GM18519 (cell line): ENCODE measurements around the gene ZNF629.

Source experiments
- ATAC-seq: cut with Tn5 transposase; IDR thresholded peaks from one replicate; pipeline ENCODE4 v1.9.1; 2021; ENCODE audit warnings: mild to moderate bottlenecking, moderate library complexity; ENCODE audit not compliant: unreplicated experiment, low FRiP score

Gene ZNF629

GRCh38 chr16:30786115-30786935 lies 680 bp downstream of the ZNF629 start:
- no peak for ATAC-seq

GRCh38 chr16:30785126-30786106 lies 1.6 kb downstream of the ZNF629 start:
- ATAC-seq: no peak

- ATAC-seq: no peak
These were observed 2.8 kb downstream of the ZNF629 start for GRCh38 chr16:30784215-30784614.

GRCh38 chr16:30783280-30784109 lies 3.5 kb downstream of the ZNF629 start:
- no peak for ATAC-seq

GRCh38 chr16:30782486-30783279 lies 4.3 kb downstream of the ZNF629 start:
- no peak for ATAC-seq

GRCh38 chr16:30780549-30780948 lies 6.5 kb downstream of the ZNF629 start:
- ATAC-seq: no peak

GRCh38 chr16:30780021-30780420 lies 7.0 kb downstream of the ZNF629 start:
- ATAC-seq: no peak

GRCh38 chr16:30779596-30779995 lies 7.4 kb downstream of the ZNF629 start:
- no peak for ATAC-seq

GRCh38 chr16:30778549-30779244 lies 8.3 kb downstream of the ZNF629 start:
- no peak for ATAC-seq

- ATAC-seq: no peak
These were observed 9.3 kb downstream of the ZNF629 start for GRCh38 chr16:30777591-30778297.

GRCh38 chr16:30775392-30776188 lies 11.4 kb downstream of the ZNF629 start:
- no peak for ATAC-seq

- ATAC-seq: no peak
These were observed 11.9 kb downstream of the ZNF629 start for GRCh38 chr16:30775131-30775391.

- no peak for ATAC-seq
These were observed 12.5 kb downstream of the ZNF629 start for GRCh38 chr16:30774367-30775130.

- ATAC-seq: no peak
These were observed 13.2 kb downstream of the ZNF629 start for GRCh38 chr16:30773826-30774225.

- ATAC-seq: no peak
These were observed 15.3 kb downstream of the ZNF629 start for GRCh38 chr16:30771726-30772125.

- no peak for ATAC-seq
These were observed 17.5 kb downstream of the ZNF629 start for GRCh38 chr16:30769379-30770089.
